GM19468 (cell line): Measurements from ENCODE around the gene TBC1D3G.
"Not testable (repeated sequence)": the region's sequence is repeated elsewhere in the genome, so short reads cannot be mapped to it uniquely, and the experiment has no call there.

Experiments
- ATAC-seq: cut with Tn5 transposase; IDR thresholded peaks from one replicate; pipeline ENCODE4 v1.9.1; 2021; ENCODE audit warnings: mild to moderate bottlenecking, moderate library complexity, moderate number of reproducible peaks; ENCODE audit not compliant: unreplicated experiment; ENCODE audit errors: extremely low read depth

Gene TBC1D3G

DNA sequence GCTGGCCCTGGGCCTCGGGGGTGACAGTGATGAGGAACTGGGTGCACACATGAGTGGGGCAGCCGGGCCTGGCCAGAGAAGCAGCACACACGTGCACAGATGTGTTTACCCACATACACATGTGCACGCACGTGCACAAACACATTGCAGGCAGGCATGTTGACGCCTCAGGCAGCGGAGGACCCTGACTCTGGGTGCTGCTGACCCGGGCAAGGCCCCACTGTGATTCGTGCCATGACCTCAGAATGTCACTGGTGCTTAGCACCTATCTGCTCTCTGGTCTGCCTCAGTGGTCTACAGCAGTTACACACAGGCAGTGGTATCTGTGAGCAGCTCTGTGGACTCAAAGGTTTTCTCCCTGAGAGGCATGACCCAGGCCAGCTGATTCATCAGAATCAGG is at the start of gene TBC1D3G:
Gene TBC1D3G, plus strand, starts transcription at position 301 of the 400 bp plus-strand sequence. CDS start 1,528 bp downstream, outside the sequence.
- not testable (repeated sequence) for ATAC-seq

DNA sequence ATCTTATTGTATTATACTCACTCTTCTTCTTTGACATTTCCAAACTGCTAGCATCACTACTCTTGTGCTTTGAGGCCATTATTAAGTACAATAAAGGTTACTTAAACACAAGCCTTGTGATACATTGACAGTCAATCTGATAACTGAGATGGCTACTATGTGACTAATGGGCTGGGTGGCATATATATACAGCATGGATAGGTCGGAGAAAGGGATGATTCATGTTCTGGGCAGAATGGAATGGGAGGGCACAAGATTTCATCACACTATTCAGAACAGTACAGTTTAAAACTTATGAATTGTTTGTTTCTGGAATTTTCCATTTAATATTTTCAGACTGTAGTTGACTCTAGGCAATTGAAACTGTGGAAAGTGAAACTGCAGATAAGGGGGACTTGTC is 40.4 kb upstream of the TBC1D3G start:
- not testable (repeated sequence) for ATAC-seq

DNA sequence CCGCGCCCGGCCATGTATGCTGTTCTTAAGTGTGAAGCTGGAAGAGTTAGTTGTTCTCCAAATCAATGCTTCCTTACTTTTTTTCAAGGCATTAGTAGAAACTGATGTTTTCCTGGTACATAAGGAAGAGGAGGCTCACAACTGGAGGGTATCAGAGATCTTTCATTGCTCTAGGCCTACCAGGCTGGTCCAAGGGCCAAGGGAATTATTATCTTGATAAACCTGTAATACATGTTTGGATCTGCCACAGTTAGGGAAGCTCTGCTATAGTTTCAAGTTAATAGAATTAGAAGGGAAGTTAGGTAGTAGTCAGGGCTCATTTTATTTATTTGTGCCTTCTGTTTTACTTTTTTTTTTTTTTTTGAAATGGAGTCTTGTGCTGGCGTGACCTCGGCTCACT is 39.5 kb upstream of the TBC1D3G start:
- not testable (repeated sequence) for ATAC-seq

DNA sequence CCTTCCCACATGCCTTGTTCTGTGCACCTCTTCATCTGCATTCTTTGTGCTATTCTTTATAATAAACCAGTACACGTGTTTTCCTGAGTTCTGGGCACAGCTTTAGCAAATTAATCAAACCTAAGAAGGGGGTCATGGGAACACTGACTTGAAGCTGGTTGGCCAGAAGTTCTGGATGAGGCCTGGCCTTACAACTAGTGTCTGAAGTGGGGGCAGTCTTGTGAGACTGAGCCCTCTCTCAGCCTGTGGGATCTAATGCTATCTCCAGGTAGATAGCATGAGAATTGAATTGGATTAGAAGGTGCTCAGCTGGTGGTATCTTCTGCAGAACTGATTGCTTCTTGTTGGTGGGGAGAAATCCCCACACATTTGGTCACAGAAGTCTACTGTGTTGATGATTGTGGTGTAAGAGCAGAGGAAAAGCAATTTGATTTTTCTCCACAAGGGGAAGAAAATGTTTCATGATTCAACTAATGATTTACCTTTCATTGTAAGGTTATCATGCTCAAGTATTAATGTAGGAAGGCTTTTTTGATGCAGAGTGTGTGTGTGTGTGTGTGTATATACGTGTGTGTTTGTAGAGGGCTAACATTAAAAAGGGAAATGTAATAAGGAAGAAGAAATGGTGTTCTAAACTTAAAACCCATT is 33.6 kb upstream of the TBC1D3G start:
- not testable (repeated sequence) for ATAC-seq

DNA sequence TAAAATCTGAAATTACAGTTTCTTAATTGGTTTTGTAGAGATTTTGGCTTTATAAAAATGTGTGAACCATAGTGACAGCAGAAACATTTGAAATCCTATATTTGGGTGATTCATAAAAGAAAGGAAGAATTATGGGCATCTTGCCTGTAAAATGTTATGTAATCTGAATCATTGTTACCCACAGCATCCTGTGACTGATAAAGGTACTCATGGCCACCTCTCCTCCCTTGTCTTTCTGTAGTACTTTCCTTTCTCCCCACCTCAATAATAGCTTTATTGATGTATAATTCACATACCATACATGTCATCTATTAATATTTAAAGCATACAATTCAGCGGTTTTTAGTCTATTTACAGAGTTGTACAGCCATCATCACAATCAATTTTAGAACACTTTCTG is 28.5 kb upstream of the TBC1D3G start:
- ATAC-seq, result not testable (repeated sequence)

DNA sequence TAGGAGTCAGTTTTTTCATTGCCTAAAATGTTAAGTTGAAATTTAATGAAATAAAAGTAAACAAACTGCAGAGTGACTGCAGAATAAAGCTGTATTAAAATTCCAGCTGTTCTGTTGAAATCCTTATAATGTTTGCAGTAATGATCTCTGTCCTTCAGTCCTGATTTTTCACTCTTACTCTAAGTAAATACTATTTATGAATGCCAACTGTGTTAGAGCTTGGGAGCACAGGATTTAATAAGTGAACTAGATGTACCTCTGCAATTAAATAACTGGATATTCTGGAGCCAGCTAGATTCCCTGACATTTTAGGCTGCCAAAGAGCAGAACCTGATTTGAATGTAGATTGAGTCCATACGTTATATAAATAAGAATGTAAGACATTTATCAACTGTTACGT is 7.9 kb upstream of the TBC1D3G start:
- ATAC-seq, result not testable (repeated sequence)

DNA sequence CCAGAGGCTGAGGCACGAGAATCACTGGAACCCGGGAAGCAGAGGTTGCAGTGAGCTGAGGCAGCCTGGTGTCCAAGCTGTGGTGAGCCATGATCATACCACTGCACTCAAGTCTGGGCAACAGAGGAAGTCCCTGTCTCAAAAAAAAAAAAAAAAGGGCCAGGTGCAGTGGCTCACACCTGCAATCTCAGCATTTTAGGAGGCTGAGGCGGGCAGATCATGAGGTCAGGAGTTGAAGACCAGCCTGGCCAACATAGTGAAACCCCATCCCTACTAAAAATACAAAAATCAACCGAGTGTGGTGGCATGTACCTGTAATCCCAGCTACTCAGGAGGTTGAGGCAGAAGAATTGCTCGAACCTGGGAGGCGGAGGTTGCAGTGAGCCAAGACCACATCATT is 38.8 kb downstream of the TBC1D3G start:
- not testable (repeated sequence) for ATAC-seq

DNA sequence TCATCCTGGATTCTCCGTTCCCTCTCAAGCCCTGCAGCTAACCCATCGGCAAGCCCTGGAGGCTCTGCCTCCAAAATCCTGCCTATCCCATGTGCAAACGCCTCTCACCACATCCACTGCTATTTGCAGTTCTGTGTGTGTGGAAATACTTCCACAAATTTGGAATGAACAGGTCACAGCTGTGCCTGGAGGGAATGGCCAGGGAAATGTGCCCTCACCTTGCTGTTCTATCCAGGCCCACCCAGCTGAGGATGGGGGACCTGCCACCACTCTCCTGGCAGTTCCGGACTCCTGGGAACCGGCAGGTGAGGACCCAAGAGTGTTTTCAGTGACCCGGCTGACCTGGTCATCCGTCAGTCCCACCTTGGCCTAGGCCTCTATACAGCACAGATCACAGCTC is 52.3 kb downstream of the TBC1D3G start:
- not testable (repeated sequence) for ATAC-seq
